Karpas-422 (cell line): ENCODE measurements around the gene LRRC74B. TPM values are rescaled to one million over a fixed set of nuclear protein-coding genes. Genes with fewer than 3 reads are reported as not detected.
"Not testable (repeated sequence)": the region's sequence is repeated elsewhere in the genome, so short reads cannot be mapped to it uniquely, and the experiment has no call there.

Experiments used
- DNase-seq: peaks from one replicate; pipeline ENCODE4 v3.0.0-alpha.2; 2015
- H2AFZ ChIP-seq: fragments of 200-600 bp; sonication (generic); 2 replicates; pipeline ENCODE4 v1.6.1; 2014; ENCODE audit warnings: antibody characterized with exemption, low read length, mixed read lengths
- H3K27ac ChIP-seq: fragments of 200-600 bp; sonication (generic); 2 replicates; pipeline ENCODE4 v1.5.1; 2014; ENCODE audit warnings: mild to moderate bottlenecking, low read length, moderate library complexity
- H3K27me3 ChIP-seq: fragments of 200-600 bp; sonication (generic); 2 replicates; pipeline ENCODE4 v1.6.1; 2014; ENCODE audit warnings: low read length, mixed read lengths
- H3K36me3 ChIP-seq: fragments of 200-600 bp; sonication (generic); 2 replicates; pipeline ENCODE4 v1.6.1; 2014; ENCODE audit warnings: low read length, mixed read lengths; ENCODE audit not compliant: insufficient read depth
- H3K4me1 ChIP-seq: fragments of 200-600 bp; sonication (generic); 2 replicates; pipeline ENCODE4 v1.6.1; 2014; ENCODE audit warnings: mild to moderate bottlenecking, low read length, mixed read lengths
- H3K4me2 ChIP-seq: fragments of 200-600 bp; sonication (generic); 2 replicates; pipeline ENCODE4 v1.6.1; 2014; ENCODE audit warnings: low read length, low read depth, mild to moderate bottlenecking; ENCODE audit not compliant: poor library complexity, severe bottlenecking
- H3K4me3 ChIP-seq: fragments of 200-600 bp; sonication (generic); 2 replicates; pipeline ENCODE4 v1.5.1; 2014; ENCODE audit warnings: mild to moderate bottlenecking, antibody characterized with exemption, low read length, mixed read lengths
- H3K79me2 ChIP-seq: fragments of 200-600 bp; sonication (generic); 2 replicates; pipeline ENCODE4 v1.6.1; 2014; ENCODE audit warnings: mild to moderate bottlenecking, low read length, mixed read lengths
- H3K9ac ChIP-seq: fragments of 200-600 bp; sonication (generic); 2 replicates; pipeline ENCODE4 v1.6.0; 2014; ENCODE audit warnings: low read length
- H3K9me2 ChIP-seq: fragments of 200-600 bp; sonication (generic), shearing (Covaris generic); replicated peaks from 2 replicates; pipeline ENCODE4 v1.6.0; 2014; ENCODE audit warnings: mild to moderate bottlenecking, low read length, moderate library complexity; ENCODE audit not compliant: insufficient read depth
- H3K9me3 ChIP-seq: fragments of 300-700, 200-600 bp; sonication (generic); 2 replicates; pipeline ENCODE4 v1.6.1; 2014; ENCODE audit warnings: low read length, mixed read lengths
- H4K20me1 ChIP-seq: fragments of 200-600 bp; sonication (generic); 2 replicates; pipeline ENCODE4 v1.6.1; 2014; ENCODE audit warnings: mild to moderate bottlenecking, antibody characterized with exemption, low read length, low read depth; ENCODE audit not compliant: insufficient read depth
- total RNA-seq: library from RNA; depleted of rRNA; stranded (reverse); fragments of >200 nt; shearing (Covaris generic); gene quantifications from 2 replicates; pipeline ENCODE4 v1.2.3, GENCODE V29; 2014; ENCODE audit warnings: low replicate concordance

The LRRC74B gene
- total RNA-seq, 1 experiment from 2014 or later, result not detected

- no peaks in the 10 kb centered on the region for H3K27me3 ChIP-seq
- no peak overlapping the region for H2AFZ ChIP-seq
- no peak for DNase-seq
- peaks cover 11% of the 10 kb centered on the region for H3K4me1 ChIP-seq
- no peaks in the 10 kb centered on the region for H3K9me3 ChIP-seq
- H3K4me3 ChIP-seq, result no peak overlapping the region
- no peaks in the 10 kb centered on the region for H3K9me2 ChIP-seq
- H4K20me1 ChIP-seq, result no peaks in the 10 kb centered on the region
- H3K27ac ChIP-seq, result no peak overlapping the region
- no peak overlapping the region for H3K4me2 ChIP-seq
- H3K9ac ChIP-seq, result no peak overlapping the region
- H3K36me3 ChIP-seq, result no peaks in the 10 kb centered on the region
- H3K79me2 ChIP-seq, result no peaks in the 10 kb centered on the region
These were observed 9.2 kb downstream of the LRRC74B start for GRCh38 chr22:21054714-21055563.

GRCh38 chr22:21055564-21055834 lies 9.8 kb downstream of the LRRC74B start:
- Histone ChIP-seq H3K36me3 (no peaks in the 10 kb centered on the region), H4K20me1 (no peaks in the 10 kb centered on the region), H3K79me2 (no peaks in the 10 kb centered on the region), H3K27me3 (no peaks in the 10 kb centered on the region), H3K9me2 (no peaks in the 10 kb centered on the region), H3K9ac (no peak overlapping the region), H3K9me3 (no peaks in the 10 kb centered on the region), H3K4me3 (no peak overlapping the region), H3K4me2 (no peak overlapping the region), H3K27ac (no peak overlapping the region), H2AFZ (no peak overlapping the region), H3K4me1 (peaks cover 11% of the 10 kb centered on the region)
- DNase-seq, result no peak

GRCh38 chr22:21055880-21056319 lies 10.2 kb downstream of the LRRC74B start:
- Histone ChIP-seq H3K27ac (no peak overlapping the region), H3K9me2 (no peaks in the 10 kb centered on the region), H4K20me1 (no peaks in the 10 kb centered on the region), H3K4me2 (no peak overlapping the region), H3K36me3 (no peaks in the 10 kb centered on the region), H3K79me2 (no peaks in the 10 kb centered on the region), H3K9ac (no peak overlapping the region), H3K27me3 (no peaks in the 10 kb centered on the region), H2AFZ (no peak overlapping the region), H3K4me3 (no peak overlapping the region), H3K9me3 (no peaks in the 10 kb centered on the region), H3K4me1 (peaks cover 11% of the 10 kb centered on the region)
- no peak for DNase-seq

- not testable (repeated sequence) for H3K27ac ChIP-seq, H4K20me1 ChIP-seq, H3K36me3 ChIP-seq, DNase-seq, H3K4me2 ChIP-seq, H3K4me3 ChIP-seq, H3K9me3 ChIP-seq, H3K79me2 ChIP-seq, H2AFZ ChIP-seq, H3K27me3 ChIP-seq, H3K9ac ChIP-seq, H3K9me2 ChIP-seq, H3K4me1 ChIP-seq
These were observed 14.6 kb downstream of the LRRC74B start for GRCh38 chr22:21060363-21060762.

GRCh38 chr22:21061660-21062321 lies 16.0 kb downstream of the LRRC74B start:
- H3K27ac ChIP-seq, H3K79me2 ChIP-seq, H3K4me2 ChIP-seq, H3K4me3 ChIP-seq, H2AFZ ChIP-seq, H3K36me3 ChIP-seq, H4K20me1 ChIP-seq, H3K9me2 ChIP-seq, H3K27me3 ChIP-seq, H3K9me3 ChIP-seq, H3K9ac ChIP-seq, DNase-seq, H3K4me1 ChIP-seq: not testable (repeated sequence)

- H3K79me2 ChIP-seq, H3K9me2 ChIP-seq, H3K4me1 ChIP-seq, H3K27me3 ChIP-seq, H3K9me3 ChIP-seq, H4K20me1 ChIP-seq, H3K36me3 ChIP-seq, H2AFZ ChIP-seq, H3K27ac ChIP-seq, DNase-seq, H3K4me3 ChIP-seq, H3K4me2 ChIP-seq, H3K9ac ChIP-seq: not testable (repeated sequence)
These were observed 18.7 kb downstream of the LRRC74B start for GRCh38 chr22:21064425-21064824.

- Histone ChIP-seq H3K4me2 (no peak overlapping the region), H3K79me2 (no peaks in the 10 kb centered on the region), H3K9me3 (no peaks in the 10 kb centered on the region), H3K4me1 (no peaks in the 10 kb centered on the region), H4K20me1 (no peaks in the 10 kb centered on the region), H3K4me3 (no peak overlapping the region), H3K36me3 (no peaks in the 10 kb centered on the region), H3K9me2 (no peaks in the 10 kb centered on the region), H2AFZ (no peak overlapping the region), H3K27me3 (no peaks in the 10 kb centered on the region), H3K9ac (no peak overlapping the region), H3K27ac (no peak overlapping the region)
- no peak for DNase-seq
These were observed 19.4 kb downstream of the LRRC74B start for GRCh38 chr22:21064917-21065864.
